ENCODE measurements around the gene UBL3. TPM values are rescaled to one million over a fixed set of nuclear protein-coding genes. Genes with fewer than 3 reads are reported as not detected.

The UBL3 gene
- total and polyA plus RNA-seq, 10 donors = 10.2 to 39.1 (median 30.5) TPM

DNA sequence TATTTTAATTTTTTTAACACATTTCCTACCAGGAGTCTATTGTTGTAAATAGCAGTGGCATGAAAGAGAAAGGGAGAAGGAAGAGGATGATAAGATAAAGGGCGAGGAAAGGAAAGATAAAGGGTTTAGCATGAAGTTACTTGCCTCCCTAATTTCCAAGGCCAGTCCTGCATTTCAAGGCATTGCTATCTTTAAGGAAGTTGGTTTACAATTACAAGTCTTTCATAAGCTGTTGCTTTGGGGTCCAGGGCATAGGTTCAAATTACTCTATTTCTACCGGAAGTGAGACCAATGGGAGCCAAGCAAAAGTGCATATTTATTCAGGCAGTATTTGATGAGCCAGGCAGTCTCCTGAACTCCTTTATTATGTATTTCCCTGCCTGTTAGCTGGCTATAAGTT is 27.7 kb upstream of the UBL3 start:
- Histone ChIP-seq H3K36me3 (no peaks in the 10 kb centered on the region), H3K4me3 (no peak overlapping the region), H3K4me1 (no peaks in the 10 kb centered on the region), H3K27ac (no peak overlapping the region), H3K9me3 (no peaks in the 10 kb centered on the region), H3K27me3 (replicated peaks in 1 of 7) (peaks cover 0 to 5% (median 0%) of the 10 kb centered on the region in 7 donors)
- no peak for DNase-seq
- 49 to 74% (median 60%) methylated on average over 2 of the region's 2 CpGs for WGBS, 5 donors
- intact Hi-C loops (cut with DNase I; ENCODE audit: low total_unique reads) = no loop called here
- TF ChIP-seq POLR2AphosphoS5 (IDR thresholded peaks at IDR 0.05) = no peak
- TF ChIP-seq, protein P1, sequence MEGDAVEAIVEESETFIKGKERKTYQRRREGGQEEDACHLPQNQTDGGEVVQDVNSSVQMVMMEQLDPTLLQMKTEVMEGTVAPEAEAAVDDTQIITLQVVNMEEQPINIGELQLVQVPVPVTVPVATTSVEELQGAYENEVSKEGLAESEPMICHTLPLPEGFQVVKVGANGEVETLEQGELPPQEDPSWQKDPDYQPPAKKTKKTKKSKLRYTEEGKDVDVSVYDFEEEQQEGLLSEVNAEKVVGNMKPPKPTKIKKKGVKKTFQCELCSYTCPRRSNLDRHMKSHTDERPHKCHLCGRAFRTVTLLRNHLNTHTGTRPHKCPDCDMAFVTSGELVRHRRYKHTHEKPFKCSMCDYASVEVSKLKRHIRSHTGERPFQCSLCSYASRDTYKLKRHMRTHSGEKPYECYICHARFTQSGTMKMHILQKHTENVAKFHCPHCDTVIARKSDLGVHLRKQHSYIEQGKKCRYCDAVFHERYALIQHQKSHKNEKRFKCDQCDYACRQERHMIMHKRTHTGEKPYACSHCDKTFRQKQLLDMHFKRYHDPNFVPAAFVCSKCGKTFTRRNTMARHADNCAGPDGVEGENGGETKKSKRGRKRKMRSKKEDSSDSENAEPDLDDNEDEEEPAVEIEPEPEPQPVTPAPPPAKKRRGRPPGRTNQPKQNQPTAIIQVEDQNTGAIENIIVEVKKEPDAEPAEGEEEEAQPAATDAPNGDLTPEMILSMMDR (IDR thresholded peaks at IDR 0.05 in 8 of 11, conservative IDR thresholded peaks at IDR 0.05 in 3 of 11) = no peak
- no peak for TF ChIP-seq POLR2A (IDR thresholded peaks at IDR 0.05)

DNA sequence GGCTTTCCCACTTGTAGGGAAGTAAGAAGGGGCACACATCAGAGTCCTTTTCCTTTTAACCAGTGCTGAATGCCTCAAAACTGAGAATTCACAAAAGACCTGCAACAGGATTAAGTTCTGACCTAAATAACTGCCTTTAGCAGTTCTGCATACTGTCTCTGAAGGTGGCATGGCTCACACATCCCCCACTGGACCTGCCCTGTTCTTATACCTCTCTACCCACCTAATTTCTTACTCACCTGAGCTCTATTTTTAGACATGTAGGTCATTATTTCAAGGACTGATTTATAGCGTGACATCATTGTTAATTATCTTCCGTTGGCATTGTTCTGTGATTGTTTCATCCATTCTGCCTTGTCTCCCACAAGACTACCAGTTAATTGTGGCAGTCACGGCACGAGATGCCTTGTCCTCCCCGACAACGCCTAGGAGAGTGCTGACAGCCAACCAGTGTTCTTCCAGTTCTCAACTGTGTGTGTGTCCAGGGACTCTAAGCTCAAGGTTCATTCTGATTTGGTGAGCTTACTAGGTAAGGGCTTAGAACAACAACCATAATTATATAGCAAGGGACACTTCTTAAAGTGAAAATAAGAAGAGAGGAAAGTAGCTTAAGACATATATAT is 27.1 kb upstream of the UBL3 start:
- H3K4me3 ChIP-seq = no peak overlapping the region
- peaks cover 0 to 5% (median 0%) of the 10 kb centered on the region in 7 donors for H3K27me3 ChIP-seq (replicated peaks in 1 of 7)
- TF ChIP-seq POLR2AphosphoS5 (IDR thresholded peaks at IDR 0.05) (no peak), POLR2A (IDR thresholded peaks at IDR 0.05) (no peak)
- TF ChIP-seq, protein P1 (IDR thresholded peaks at IDR 0.05 in 8 of 11, conservative IDR thresholded peaks at IDR 0.05 in 3 of 11) = no peak
- intact Hi-C loops (cut with DNase I; ENCODE audit: low total_unique reads) = no loop called here
- H3K4me1 ChIP-seq = no peaks in the 10 kb centered on the region
- no peaks in the 10 kb centered on the region for H3K36me3 ChIP-seq
- H3K27ac ChIP-seq = no peak overlapping the region
- DNase-seq = no peak
- H3K9me3 ChIP-seq = no peaks in the 10 kb centered on the region
- WGBS, 5 donors = 68 to 90% (median 81%) methylated on average over 6 of the region's 6 CpGs

DNA sequence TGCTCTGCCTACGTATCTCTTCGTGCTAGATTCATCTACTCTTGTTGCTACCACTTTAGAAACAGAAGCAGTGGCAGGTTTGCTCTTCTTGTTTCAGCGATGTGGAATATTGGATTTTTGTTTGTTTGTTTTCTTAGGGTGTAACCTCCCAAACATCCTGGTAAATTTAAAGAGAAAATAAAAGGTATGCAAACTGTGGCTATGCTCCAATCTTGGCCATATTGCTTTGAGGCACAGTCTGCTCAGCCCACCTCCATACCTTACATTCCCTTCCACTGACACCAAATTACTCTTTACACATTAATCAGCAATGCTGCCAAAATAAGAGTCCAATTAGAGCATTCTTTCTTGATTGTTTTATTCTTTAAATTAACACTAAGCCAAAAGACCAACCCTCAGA is 25.2 kb upstream of the UBL3 start:
- Histone ChIP-seq H3K36me3 (no peaks in the 10 kb centered on the region), H3K4me1 (no peaks in the 10 kb centered on the region), H3K27me3 (replicated peaks in 1 of 7) (peaks cover 0 to 5% (median 0%) of the 10 kb centered on the region in 7 donors), H3K9me3 (no peaks in the 10 kb centered on the region), H3K27ac (no peak overlapping the region), H3K4me3 (no peak overlapping the region)
- WGBS, 5 donors = 75 to 94% (median 87%) methylated on average over 3 of the region's 3 CpGs
- intact Hi-C loops (cut with DNase I; ENCODE audit: low total_unique reads) = no loop called here
- TF ChIP-seq, protein P1 (IDR thresholded peaks at IDR 0.05 in 8 of 11, conservative IDR thresholded peaks at IDR 0.05 in 3 of 11) = no peak
- TF ChIP-seq POLR2A (IDR thresholded peaks at IDR 0.05) (no peak), POLR2AphosphoS5 (IDR thresholded peaks at IDR 0.05) (no peak)
- no peak for DNase-seq

DNA sequence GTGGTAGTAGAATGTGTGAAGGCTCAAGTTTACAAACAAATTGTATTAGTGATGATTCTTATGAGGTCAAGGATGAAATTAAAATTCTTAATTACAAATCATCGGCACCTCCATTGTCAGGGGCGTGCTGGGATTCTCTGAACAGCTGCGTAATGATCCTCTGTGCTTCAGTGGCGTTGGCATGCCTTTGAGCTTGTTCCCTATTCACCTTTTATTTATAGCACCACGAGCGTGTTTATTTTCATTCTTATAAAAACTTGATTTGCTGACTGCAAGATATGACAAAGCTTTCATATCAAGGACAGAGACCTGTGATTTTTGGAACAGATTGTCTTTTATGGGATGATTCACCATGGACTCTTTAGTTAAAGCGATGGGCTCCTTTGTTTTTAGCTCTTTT is 18.2 kb upstream of the UBL3 start:
- TF ChIP-seq POLR2AphosphoS5 (IDR thresholded peaks at IDR 0.05) = no peak
- TF ChIP-seq, protein P1 (IDR thresholded peaks at IDR 0.05 in 8 of 11, conservative IDR thresholded peaks at IDR 0.05 in 3 of 11) = no peak
- no peak for TF ChIP-seq POLR2A (IDR thresholded peaks at IDR 0.05)
- Histone ChIP-seq H3K4me1 (no peaks in the 10 kb centered on the region), H3K36me3 (no peaks in the 10 kb centered on the region), H3K27me3 (replicated peaks in 1 of 7) (peaks cover 0 to 9% (median 0%) of the 10 kb centered on the region in 7 donors), H3K27ac (no peak overlapping the region), H3K4me3 (no peak overlapping the region), H3K9me3 (no peaks in the 10 kb centered on the region)
- no peak for DNase-seq
- intact Hi-C loops (cut with DNase I; ENCODE audit: low total_unique reads) = no loop called here
- WGBS, 5 donors = 76 to 93% (median 88%) methylated on average over 7 of the region's 7 CpGs
